GM15510 (cell line): ENCODE measurements around the gene GNA15.
A peak's percentile ranks its signal among the peaks of the same experiment; 100 is the strongest.

Experiments used
- POLR2A ChIP-seq: IDR thresholded peaks from 3 replicates; pipeline ENCODE4 v1.6.1; 2011; ENCODE audit warnings: borderline replicate concordance; ENCODE audit not compliant: insufficient read length; ENCODE audit errors: extremely low read depth

GNA15 gene

GRCh38 chr19:3179739-3180293, 44.0 kb downstream of the GNA15 start:
- TF ChIP-seq POLR2A, result no peak

GRCh38 chr19:3183721-3184641, 48.1 kb downstream of the GNA15 start:
- TF ChIP-seq POLR2A, result no peak

GRCh38 chr19:3184847-3185460, 49.1 kb downstream of the GNA15 start:
- no peak for TF ChIP-seq POLR2A

- peak; percentile 79 for TF ChIP-seq POLR2A
Measured at GRCh38 chr19:3185461-3186159, 49.8 kb downstream of the GNA15 start, which contains the start of gene NCLN. TSS of gene NCLN (plus strand) at chr19:3185930. CDS start at chr19:3186031, 101 bp downstream.

GRCh38 chr19:3186160-3186688, 50.4 kb downstream of the GNA15 start:
- TF ChIP-seq POLR2A, result no peak

GRCh38 chr19:3186891-3187661, 51.2 kb downstream of the GNA15 start:
- no peak for TF ChIP-seq POLR2A

- TF ChIP-seq POLR2A, result no peak
Measured at GRCh38 chr19:3187662-3188511, 52.1 kb downstream of the GNA15 start.

- no peak for TF ChIP-seq POLR2A
Measured at GRCh38 chr19:3188627-3189596, 53.1 kb downstream of the GNA15 start.

GRCh38 chr19:3189702-3190469, 54.1 kb downstream of the GNA15 start:
- no peak for TF ChIP-seq POLR2A

GRCh38 chr19:3190470-3190770, 54.6 kb downstream of the GNA15 start:
- TF ChIP-seq POLR2A, result no peak

GRCh38 chr19:3190921-3191805, 55.3 kb downstream of the GNA15 start:
- TF ChIP-seq POLR2A, result no peak

- no peak for TF ChIP-seq POLR2A
Measured at GRCh38 chr19:3192228-3192635, 56.4 kb downstream of the GNA15 start.
